ENCODE measurements around the gene ACP2.
"Not testable (repeated sequence)": the region's sequence is repeated elsewhere in the genome, so short reads cannot be mapped to it uniquely, and the experiment has no call there.

The ACP2 gene

DNA sequence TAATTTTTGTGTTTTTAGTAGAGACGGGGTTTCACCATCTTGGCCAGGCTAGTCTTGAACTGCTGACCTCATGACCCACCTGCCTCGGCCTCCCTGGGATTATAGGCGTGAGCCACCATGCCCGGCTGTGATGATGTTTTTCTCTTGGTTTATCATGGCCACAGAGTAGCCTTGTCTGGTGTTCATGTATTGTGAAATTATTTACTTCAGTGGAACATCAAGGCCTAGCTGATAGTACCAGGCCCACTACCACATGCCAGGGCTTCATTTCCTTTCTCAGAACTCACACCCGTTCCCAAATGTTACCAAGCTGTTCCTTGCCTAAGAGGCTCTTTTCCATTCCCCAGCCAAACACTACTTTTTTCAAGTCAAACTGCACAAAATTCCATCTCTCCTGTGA is 40.0 kb downstream of the ACP2 start:
- TF ChIP-seq, protein P1, sequence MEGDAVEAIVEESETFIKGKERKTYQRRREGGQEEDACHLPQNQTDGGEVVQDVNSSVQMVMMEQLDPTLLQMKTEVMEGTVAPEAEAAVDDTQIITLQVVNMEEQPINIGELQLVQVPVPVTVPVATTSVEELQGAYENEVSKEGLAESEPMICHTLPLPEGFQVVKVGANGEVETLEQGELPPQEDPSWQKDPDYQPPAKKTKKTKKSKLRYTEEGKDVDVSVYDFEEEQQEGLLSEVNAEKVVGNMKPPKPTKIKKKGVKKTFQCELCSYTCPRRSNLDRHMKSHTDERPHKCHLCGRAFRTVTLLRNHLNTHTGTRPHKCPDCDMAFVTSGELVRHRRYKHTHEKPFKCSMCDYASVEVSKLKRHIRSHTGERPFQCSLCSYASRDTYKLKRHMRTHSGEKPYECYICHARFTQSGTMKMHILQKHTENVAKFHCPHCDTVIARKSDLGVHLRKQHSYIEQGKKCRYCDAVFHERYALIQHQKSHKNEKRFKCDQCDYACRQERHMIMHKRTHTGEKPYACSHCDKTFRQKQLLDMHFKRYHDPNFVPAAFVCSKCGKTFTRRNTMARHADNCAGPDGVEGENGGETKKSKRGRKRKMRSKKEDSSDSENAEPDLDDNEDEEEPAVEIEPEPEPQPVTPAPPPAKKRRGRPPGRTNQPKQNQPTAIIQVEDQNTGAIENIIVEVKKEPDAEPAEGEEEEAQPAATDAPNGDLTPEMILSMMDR (IDR thresholded peaks at IDR 0.05; ENCODE audit: low read length), result no peak
- no peak for TF ChIP-seq EZH2 (optimal IDR thresholded peaks at IDR 0.05; ENCODE audit: low read depth, low read length)
- no peak for TF ChIP-seq EZH2phosphoT487 (IDR thresholded peaks at IDR 0.05; ENCODE audit: low read length)
- H3K27ac ChIP-seq (ENCODE audit: low read length), result no peak overlapping the region
- no peak overlapping the region for H3K9ac ChIP-seq (ENCODE audit: low read length)
- H3F3A ChIP-seq (ENCODE audit: insufficient read depth, low read length), result no peaks in the 10 kb centered on the region
- no peaks in the 10 kb centered on the region for H3K9me2 ChIP-seq (replicated peaks; ENCODE audit: insufficient read depth, low read length)
- no peak for DNase-seq
- H3K4me2 ChIP-seq (ENCODE audit: low read depth, low read length), result no peak overlapping the region
- no peak overlapping the region for H3K4me3 ChIP-seq (ENCODE audit: low read length)
- no peaks in the 10 kb centered on the region for H3K36me3 ChIP-seq (replicated peaks; ENCODE audit: insufficient read depth, low read length)
- no peaks in the 10 kb centered on the region for H4K20me1 ChIP-seq (ENCODE audit: insufficient read depth, low read length)
- no peaks in the 10 kb centered on the region for H3K9me3 ChIP-seq (replicated peaks; ENCODE audit: insufficient read depth, low read length)
- no peaks in the 10 kb centered on the region for H3K4me1 ChIP-seq (ENCODE audit: low read length)
- no peak overlapping the region for H2AFZ ChIP-seq (ENCODE audit: low read length)
- no peaks in the 10 kb centered on the region for H3K79me2 ChIP-seq (ENCODE audit: low read length)
- H3K27me3 ChIP-seq (replicated peaks; ENCODE audit: insufficient read depth, low read length), result no peaks in the 10 kb centered on the region

- H3K27ac ChIP-seq (ENCODE audit: low read length); H3K27me3 ChIP-seq (replicated peaks; ENCODE audit: insufficient read depth, low read length); H3K79me2 ChIP-seq (ENCODE audit: low read length); H4K20me1 ChIP-seq (ENCODE audit: insufficient read depth, low read length); H3K4me3 ChIP-seq (ENCODE audit: low read length); DNase-seq; H3K4me1 ChIP-seq (ENCODE audit: low read length); H3K9ac ChIP-seq (ENCODE audit: low read length); H3K9me2 ChIP-seq (replicated peaks; ENCODE audit: insufficient read depth, low read length); H3F3A ChIP-seq (ENCODE audit: insufficient read depth, low read length); H3K9me3 ChIP-seq (replicated peaks; ENCODE audit: insufficient read depth, low read length); H2AFZ ChIP-seq (ENCODE audit: low read length); H3K36me3 ChIP-seq (replicated peaks; ENCODE audit: insufficient read depth, low read length); H3K4me2 ChIP-seq (ENCODE audit: low read depth, low read length): not testable (repeated sequence)
Measured at GRCh38 chr11:47208008-47208552, 40.5 kb downstream of the ACP2 start.

DNA sequence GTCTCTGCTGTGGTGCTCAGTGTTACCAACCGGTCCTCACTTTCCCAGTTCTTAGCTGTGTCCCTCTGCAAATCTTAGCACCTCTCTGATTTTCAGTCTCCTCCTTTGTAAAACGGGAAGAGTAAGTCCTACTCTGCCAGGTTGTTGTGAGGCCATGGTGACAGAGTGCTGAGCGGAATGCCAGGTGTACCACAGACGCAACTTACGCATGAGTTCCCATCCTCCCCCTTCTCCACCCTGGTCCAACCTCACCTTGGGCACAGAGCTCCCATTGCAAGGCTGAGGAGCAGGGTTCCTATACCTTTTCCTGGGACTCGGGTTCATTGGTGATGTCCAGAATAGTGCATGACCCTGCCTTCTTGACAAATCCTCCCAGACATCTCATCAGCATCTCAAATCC is 41.2 kb downstream of the ACP2 start:
- DNase-seq, result no peak
- H3K9me2 ChIP-seq (replicated peaks; ENCODE audit: insufficient read depth, low read length), result no peaks in the 10 kb centered on the region
- no peak overlapping the region for H3K4me3 ChIP-seq (ENCODE audit: low read length)
- H3K9me3 ChIP-seq (replicated peaks; ENCODE audit: insufficient read depth, low read length), result no peaks in the 10 kb centered on the region
- H3K9ac ChIP-seq (ENCODE audit: low read length), result no peak overlapping the region
- no peak overlapping the region for H3K4me2 ChIP-seq (ENCODE audit: low read depth, low read length)
- H3K27ac ChIP-seq (ENCODE audit: low read length), result no peak overlapping the region
- H2AFZ ChIP-seq (ENCODE audit: low read length), result no peak overlapping the region
- H3K36me3 ChIP-seq (replicated peaks; ENCODE audit: insufficient read depth, low read length), result no peaks in the 10 kb centered on the region
- H3K27me3 ChIP-seq (replicated peaks; ENCODE audit: insufficient read depth, low read length), result no peaks in the 10 kb centered on the region
- H3K79me2 ChIP-seq (ENCODE audit: low read length), result no peaks in the 10 kb centered on the region
- no peaks in the 10 kb centered on the region for H4K20me1 ChIP-seq (ENCODE audit: insufficient read depth, low read length)
- no peaks in the 10 kb centered on the region for H3K4me1 ChIP-seq (ENCODE audit: low read length)
- H3F3A ChIP-seq (ENCODE audit: insufficient read depth, low read length), result no peaks in the 10 kb centered on the region
- TF ChIP-seq, protein P1 (IDR thresholded peaks at IDR 0.05; ENCODE audit: low read length), result no peak
- TF ChIP-seq EZH2phosphoT487 (IDR thresholded peaks at IDR 0.05; ENCODE audit: low read length), result no peak
- TF ChIP-seq EZH2 (optimal IDR thresholded peaks at IDR 0.05; ENCODE audit: low read depth, low read length), result no peak

- not testable (repeated sequence) for H3K9ac ChIP-seq (ENCODE audit: low read length); H3K27me3 ChIP-seq (replicated peaks; ENCODE audit: insufficient read depth, low read length); H3K9me2 ChIP-seq (replicated peaks; ENCODE audit: insufficient read depth, low read length)
Measured at GRCh38 chr11:47206577-47206976, 42.0 kb downstream of the ACP2 start.

More at GRCh38 chr11:47206577-47206976, 42.0 kb downstream of the ACP2 start:
- not testable (repeated sequence) for H3K4me3 ChIP-seq (ENCODE audit: low read length); H3K9me3 ChIP-seq (replicated peaks; ENCODE audit: insufficient read depth, low read length); H3F3A ChIP-seq (ENCODE audit: insufficient read depth, low read length); H2AFZ ChIP-seq (ENCODE audit: low read length); H3K27ac ChIP-seq (ENCODE audit: low read length); H3K36me3 ChIP-seq (replicated peaks; ENCODE audit: insufficient read depth, low read length); H3K4me2 ChIP-seq (ENCODE audit: low read depth, low read length); H3K79me2 ChIP-seq (ENCODE audit: low read length); H4K20me1 ChIP-seq (ENCODE audit: insufficient read depth, low read length); DNase-seq; H3K4me1 ChIP-seq (ENCODE audit: low read length)
